GM20431 (cell line): ENCODE measurements around the gene LDLRAD4.

Source experiments
- in situ Hi-C: fragments of 300-500 bp; cut with MseI, MboI; formaldehyde crosslinking; loops from one replicate; pipeline ENCODE4 v1.15.0; 2020; ENCODE audit warnings: low sequenced_read_pairs; ENCODE audit not compliant: unreplicated experiment

LDLRAD4 gene

DNA sequence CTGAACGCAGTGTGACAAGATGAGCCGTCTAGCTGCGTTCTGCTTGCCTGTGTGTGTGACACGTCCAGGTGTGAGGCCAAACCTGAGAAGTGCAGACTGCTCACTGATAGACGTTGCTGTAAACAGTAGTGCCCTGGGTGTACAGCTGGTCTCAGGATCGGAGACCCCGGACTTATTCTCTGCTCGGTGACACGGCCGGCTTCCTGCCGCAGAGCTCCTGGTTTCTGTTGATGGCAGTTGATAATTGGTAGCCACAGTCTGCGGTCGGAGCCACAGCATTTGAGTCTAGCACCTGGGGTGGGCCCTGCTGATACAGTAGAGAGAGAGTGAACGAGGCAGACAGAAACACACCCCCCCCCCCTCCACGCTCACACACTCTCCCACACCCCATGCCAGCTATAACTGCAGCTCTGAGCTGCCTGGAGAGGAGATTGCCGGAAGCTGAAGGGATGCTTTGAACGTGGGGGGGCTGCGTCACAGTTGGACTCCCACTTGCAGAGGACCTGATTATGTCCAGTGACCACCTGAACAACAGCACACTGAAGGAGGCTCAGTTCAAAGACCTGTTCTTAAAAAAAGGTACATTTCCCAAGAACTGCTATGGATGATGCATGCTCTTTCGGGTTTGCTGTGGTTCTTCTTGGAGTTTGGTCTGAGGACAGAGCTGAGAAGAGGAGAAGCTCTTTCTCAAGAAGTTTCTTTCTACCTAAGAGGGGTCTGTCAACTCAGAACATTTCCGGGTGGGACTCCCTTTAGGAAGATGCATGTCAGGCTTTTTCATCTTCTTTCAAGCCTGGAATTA lies 393.8 kb downstream of the LDLRAD4 start:
- in situ Hi-C loops, result no loop called here

DNA sequence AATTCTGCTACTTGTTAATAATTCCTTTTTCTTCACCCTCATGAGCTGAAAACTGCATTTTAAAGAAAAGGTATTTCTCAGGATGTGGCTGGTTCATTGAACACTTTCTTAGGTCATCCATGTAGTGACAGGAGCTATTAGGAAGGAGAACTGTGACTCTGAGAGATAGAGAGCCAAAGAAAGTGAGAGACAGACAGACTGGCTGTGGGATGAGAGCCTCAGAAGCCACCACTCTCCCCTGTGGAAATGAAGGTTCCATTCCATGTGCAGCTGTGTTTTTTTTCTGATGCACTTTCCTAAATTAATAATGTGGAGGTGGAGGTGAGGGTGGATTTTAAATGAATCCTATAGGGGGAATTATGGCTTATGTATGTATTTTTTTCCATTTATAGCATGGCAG lies 394.5 kb downstream of the LDLRAD4 start:
- in situ Hi-C loops, result no loop called here

DNA sequence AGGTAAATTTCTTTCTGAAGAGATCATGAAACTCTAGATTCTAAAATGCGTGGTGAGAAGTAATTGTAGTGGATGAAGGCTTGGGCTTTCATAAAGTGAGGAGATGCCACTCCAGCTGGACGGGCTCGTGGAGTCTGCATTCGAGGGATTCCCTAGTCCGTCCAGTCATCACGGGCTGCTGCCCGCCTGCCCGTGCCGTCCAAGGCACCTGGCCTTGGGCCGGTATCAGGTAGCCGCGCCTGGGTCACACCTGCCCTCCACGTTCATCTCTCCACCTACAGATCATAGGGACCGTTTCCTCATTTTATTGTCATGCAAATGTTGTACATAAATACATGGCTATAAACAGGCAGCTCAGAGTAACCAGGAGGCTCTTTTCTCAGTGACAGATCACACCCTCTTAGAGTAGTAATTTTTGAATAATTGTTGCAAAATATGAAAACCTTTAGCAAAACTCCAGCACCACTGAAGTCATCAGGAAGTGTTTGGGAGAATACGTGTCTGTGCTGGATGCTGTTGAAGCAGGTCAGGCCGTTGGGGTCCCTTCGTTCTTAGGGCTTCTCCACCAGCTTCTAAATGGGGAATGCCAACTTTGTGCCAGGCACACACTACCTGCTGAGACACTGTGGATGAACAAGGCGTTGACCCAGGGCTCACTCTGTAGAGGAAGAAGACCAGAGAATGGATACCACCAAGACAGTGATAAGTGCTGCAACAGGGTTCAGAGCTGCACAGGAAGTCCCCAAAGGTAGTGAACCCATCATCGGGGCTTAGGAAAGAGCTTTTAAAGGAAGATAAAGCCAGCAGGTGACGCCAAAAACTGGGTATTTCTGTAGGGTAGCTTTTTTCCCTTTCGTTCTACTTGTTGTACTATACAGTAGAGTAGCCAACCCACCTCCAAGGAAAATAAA lies 395.3 kb downstream of the LDLRAD4 start:
- in situ Hi-C loops, result no loop called here

DNA sequence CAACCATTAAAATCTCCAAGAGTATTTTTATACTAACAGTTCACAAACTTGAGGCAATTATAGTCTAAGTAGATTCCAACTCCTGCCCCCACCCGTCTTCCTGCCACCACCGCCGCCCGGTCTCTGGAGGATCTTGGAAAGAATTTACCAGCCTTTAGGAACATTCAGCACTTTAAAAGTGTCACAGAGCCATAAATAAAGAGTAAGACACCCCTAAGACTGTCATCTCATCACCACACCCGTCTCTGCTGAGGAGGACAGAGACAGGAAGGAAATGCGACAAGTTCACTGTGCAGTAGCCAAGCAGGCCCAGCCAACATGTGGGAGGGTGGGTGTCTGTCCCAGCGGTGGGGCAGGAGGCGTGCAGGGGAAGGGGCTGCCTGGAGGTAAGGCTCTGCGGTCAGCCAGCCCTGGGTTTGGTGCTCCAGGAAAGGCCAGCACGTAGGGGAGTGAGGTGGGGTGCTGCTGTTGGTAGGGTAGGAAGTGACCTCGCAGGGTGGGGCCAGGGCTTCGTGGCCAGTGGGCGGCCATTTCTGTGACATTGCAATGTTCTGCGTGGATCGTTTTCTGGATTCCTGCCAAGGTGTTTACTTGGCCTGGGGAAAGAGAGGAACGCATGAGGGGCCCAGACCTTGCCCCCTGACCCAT lies 396.2 kb downstream of the LDLRAD4 start:
- in situ Hi-C loops, result no loop called here

DNA sequence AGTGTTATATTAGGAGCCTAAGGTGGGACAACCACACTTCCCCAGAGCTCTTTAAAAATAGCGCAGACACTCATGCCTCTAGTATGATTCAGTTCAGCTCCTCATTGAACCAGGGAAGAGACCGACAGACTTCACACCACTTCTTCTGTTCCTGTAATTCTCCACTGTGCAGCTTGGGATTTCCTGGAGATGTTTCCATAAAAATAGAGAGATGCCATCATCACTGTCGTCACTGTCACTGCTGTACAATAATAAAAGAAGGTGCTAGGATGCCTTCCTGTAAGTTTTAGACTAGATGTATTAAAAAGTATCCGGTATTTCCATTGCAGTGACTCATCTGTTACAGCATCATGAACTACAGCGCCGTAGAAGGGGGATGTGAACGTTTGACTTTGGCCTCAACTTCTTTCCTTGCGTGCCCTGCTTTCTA lies 396.9 kb downstream of the LDLRAD4 start:
- in situ Hi-C loops, result no loop called here

DNA sequence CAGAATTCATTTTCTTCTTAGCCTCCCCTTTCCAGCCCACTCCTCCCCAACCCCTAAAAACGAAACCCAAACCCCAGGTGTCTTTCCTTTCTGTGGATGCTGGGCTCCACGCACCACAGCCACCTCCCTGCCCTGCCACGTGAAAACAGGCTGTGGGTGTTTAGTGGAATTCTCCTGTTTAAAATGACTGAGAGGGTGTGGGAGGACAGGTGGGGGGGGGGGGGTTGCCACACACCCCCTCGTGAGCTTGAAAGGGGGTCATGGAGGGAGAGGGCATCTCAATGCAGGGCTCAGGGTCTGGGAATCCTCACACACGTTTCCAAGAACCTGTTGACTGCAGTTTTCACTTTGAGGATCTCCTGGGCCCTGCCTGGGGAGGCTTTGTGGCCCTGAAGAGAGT lies 397.5 kb downstream of the LDLRAD4 start:
- in situ Hi-C loops, result no loop called here

DNA sequence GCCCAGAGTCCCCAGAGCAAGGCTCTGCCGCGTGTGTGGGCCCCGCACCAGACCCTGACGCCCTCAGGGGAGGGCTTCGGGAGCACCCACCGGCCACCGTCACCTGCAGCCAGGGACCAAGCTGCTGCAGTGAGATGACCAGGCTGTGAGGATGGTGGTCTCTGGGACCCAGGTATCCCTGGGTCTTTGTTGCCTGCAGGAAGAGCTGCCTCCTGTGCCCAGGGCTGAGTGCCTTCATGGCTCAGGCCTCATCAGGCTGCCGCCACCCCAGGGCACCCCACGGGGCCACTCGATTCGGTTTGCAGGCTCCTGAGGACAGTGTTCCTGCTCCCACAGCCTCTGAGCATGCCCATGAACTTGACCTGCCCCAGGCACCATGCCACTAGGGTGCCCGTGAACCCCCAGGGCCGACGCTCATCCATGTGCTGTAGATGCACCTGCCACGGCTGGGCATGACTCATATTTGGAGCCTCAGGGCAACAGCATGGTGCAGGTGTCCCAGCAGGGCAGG lies 398.0 kb downstream of the LDLRAD4 start:
- in situ Hi-C loops, result no loop called here

DNA sequence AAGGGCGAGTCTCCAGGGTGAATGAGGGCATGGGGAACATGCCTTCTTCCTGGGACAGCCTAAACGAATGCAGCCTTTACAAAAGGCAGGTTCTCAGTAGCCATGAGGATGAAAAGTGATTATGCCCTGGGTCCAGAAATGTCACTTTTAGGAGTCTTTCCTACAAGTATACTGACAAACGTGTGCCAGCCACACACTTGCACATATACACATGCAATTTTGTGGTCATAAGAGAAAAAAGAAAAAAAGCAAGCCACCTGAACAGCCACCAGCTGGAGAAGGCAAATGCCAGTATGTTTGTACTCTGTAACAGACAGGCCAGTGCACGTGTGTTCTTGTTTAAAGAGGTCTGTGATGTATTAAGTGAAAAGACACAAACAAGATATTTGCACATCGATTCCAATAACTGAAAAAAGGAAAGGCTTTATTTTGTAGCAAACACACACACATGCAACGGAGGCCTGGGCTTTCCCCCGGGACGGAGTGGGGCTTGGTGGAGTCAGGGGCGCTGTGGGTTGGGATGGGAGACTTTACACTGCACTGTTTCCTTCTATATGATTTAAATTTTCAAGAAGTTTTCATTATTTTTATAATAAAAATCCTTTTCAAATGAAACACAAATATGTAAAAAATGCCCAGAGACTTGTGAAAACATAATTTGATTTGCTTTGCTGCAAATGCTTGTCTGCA lies 399.4 kb downstream of the LDLRAD4 start:
- in situ Hi-C loops, result no loop called here

DNA sequence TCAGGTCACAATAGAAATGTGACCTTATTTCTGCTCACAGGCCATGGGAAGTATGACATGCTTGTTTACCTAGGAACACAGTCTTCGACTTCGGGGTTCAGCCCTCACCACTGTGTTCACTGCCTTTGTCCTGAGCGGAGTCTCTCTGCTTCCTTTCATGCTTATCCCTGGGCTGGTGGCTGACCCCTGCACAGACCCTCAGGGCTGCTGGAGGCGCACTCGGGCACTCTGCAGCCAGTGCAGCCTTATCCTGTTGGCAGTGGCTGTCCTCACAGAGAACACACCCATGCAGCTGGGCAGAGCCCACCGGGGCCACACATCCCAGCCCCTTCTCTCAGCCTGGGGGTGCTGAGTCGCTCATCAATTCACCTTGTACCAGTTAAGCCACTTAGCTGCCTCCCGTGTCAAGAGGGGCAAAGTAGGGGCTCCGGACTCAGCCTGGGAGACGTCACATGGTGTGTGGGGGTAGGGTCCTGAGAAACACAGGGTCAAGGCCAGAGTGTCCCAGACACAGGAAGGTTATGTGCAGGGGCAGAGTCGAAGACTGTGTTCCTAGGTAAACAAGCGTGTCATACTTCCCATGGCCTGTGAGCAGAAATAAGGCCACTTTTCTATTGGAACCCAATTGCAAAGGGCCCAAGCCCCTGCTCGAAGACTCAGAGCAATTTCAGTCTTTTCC lies 400.3 kb downstream of the LDLRAD4 start:
- in situ Hi-C loops, result no loop called here

DNA sequence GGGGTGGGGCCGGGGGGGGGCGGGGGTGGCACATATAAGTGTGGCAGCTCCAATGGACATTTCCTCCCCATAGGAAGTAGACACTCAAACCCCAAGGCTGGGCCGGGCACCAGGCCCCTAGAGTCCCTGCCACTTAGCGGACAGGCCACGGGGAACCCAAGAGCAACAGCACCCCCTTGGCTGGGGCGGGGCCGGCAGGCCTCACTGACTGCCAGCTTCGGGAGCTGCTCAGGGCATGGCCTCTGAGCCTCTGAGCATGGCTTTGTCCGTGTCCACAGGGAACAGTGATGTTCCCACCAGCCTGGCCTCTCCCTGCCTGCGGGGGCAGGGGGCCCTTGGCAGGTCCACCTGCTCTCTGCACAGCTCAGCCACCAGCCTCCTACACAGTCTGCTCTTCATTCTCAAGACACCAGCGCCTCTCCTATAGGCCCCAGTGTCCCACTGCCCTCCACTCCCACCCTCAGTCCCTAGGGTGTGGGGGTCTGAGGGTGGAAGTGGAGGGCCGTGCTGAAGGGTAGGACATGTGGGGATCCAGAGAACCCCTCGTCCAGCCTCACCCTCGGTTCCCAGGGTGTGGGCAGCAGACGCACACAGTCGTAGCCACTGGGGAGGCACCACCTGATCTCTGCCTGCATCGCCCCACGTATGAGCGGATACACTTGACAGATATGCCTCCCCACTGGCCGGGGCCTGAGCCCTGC lies 401.1 kb downstream of the LDLRAD4 start:
- in situ Hi-C loops, result no loop called here

DNA sequence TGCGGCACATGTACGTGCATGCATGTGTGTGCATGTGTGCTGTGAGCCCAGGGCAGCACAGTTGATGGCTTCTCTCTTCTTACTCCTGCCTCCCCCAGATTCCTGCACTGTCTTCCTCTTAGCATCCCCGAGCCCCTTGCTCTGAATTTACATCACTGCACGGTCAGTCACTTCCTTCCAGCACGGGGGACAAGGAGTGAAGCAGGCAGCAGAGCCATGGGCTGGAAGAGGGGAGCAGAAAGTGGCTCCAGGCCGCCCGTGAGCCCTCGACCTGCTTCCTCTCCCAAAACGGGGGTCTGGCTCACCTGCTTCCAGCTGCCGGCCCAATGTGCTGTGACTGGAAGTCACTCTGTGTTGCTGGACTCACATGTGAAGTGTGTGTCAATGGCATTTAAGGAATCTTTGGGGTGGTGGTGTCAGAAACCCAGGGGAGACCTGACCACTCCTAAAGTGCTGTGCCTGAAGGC lies 401.7 kb downstream of the LDLRAD4 start:
- in situ Hi-C loops, result no loop called here

DNA sequence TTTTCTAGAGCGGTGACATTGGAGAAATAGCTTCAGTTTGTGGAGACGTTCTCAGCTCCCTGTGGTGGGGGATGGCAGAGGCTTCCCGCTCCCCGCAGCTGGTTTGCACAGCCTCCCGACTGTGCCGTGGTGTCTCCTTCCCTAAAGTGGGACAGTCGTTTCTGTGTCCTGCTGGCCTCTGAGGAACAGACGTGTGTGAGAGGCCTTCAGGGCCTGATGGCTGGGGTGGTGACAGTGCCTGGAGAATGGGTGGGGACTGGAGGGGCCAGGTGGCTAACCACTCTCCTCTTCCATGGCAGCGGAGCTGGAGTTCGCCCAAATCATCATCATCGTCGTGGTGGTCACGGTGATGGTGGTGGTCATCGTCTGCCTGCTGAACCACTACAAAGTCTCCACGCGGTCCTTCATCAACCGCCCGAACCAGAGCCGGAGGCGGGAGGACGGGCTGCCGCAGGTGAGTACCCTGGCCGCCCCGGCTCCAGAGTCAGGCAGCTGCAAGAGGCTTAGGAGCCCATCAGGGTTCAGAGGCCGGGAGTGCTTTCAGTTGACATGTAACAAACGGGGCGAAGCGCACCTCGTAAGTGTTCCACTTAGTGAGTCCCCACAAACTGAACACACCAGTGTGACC lies 402.4 kb downstream of the LDLRAD4 start:
- in situ Hi-C loops, result no loop called here

DNA sequence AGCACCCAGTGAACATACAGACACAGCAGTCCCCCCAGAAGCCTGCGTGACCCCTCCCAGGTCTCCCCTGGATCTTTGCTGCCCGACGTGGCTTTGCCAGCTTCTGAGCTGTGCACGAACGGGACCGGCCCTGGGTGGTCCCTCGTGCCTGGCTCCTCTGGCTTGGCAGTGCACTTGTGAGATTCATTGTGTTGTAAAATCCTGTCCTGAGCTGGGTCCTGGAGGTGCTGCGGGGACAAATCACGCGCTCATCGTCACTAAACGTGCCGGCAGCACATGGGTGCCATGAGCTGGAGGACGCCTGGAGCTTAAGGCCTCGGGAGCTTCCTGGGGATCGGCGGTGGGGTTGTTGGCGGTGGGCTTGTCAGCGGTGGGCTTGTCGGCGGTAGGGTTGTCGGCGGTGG lies 402.9 kb downstream of the LDLRAD4 start:
- in situ Hi-C loops, result no loop called here

DNA sequence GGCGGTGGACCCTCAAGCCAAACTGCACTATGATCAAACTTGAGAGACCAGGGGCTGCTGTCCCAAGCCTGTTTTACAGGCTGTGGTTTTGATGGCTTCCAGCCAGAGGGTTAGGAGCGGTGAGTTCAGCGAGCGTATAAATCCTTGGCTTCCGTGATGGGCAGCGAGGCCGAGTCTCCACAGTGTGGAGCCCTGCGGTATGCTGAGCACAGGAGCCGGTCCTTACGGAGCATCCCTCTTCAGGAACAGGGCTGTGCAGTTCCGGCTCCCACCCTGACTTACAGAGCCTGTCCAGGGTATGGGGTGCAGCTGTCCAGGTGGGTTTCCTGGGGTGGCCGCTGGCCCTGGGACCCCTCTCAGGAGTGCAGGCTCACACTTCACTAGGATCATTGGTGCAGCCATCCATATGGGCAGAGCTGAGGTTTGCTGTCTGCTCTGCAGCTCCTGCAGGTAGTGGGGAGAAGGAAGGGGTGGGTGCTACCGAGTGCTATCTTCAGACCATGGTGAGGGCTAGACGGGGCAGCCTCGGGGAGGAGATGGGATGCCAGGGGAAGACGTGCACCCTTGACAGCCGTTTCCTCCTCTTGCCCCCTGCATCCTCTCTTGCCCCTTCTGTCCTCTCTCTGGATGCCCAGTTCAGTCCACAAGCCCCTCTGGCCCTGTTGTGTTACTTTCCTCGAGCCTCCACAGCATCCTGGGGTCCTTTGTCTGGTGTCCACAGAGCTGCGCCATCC lies 403.5 kb downstream of the LDLRAD4 start:
- in situ Hi-C loops, result no loop called here

DNA sequence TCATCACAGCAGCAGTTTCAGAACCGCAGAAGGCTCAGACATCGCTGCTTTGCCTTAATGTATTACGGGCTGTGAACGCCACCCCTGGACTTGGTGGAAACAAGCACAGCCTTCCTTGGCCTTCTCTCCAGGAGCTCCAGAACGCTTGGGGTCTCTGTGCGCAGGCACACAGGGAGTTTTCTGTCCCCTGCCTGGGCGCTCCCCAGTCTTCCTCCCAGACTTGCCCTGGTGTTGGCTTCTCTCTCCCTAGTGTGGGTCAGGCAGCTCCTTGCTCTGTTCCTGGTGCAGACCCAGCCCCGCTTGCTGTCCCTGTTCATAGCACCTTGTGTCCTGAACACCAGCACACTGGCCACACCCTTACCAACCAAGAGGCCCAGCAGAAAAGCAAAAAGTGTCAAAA lies 404.2 kb downstream of the LDLRAD4 start:
- in situ Hi-C loops, result no loop called here

DNA sequence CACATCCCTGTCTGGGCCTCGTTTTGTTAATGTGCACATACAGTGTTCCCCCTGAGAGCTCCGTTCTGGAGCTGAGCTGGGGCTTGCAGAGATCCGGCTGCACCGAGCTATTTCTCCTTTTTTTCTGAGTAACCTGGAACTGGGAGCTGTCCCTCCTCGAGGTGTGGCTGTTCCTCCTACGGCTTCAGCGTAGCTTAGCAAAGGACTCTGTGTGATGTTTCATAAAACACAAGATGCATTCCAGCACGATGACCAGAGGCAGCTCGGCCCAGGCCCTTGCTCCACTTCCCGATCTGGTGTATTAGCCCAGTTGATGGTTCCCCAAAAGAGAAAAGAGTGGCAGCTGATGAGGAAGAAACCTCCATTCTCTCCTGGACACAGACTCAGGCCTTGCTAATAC lies 404.8 kb downstream of the LDLRAD4 start:
- in situ Hi-C loops, result no loop called here

DNA sequence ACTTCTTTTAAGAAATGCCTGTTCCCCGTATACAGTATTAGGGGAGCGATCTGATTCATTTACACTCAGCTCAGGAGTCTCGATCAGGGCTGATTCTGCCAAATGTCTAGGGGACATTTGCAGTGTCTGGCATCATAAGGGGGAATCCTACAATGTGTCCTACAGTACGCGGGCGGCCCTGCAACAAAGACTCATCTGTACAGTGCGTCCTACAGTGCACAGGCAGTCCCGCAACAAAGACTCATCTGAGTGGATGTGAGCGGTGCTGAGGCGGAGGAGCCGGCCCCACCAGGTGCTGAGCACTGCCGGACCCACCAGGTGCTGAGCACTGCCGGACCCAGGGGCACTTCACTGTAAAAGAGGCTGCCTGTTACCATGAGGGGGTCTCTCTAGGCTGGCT lies 405.3 kb downstream of the LDLRAD4 start:
- in situ Hi-C loops, result no loop called here
